ENCODE measurements around the gene TDRD12. TPM values are rescaled to one million over a fixed set of nuclear protein-coding genes. Genes with fewer than 3 reads are reported as not detected.

Gene TDRD12
- total and polyA plus RNA-seq, 2 experiments from 2014 or later: 0.68 to 2.8 TPM

GRCh38 chr19:32858155-32858554 is 138.6 kb downstream of the TDRD12 start (continued):
- TF ChIP-seq ZNF462 (CRISPR knock-in tag; IDR thresholded peaks at IDR 0.05): no peak

GRCh38 chr19:32858559-32858958 is 139.0 kb downstream of the TDRD12 start:
- Histone ChIP-seq H3K9me2 (ENCODE audit: insufficient read depth) (no peaks in the 10 kb centered on the region), H2AFZ (no peak overlapping the region), H3K4me1 (ENCODE audit: insufficient read depth) (no peaks in the 10 kb centered on the region), H3K4me2 (no peak overlapping the region), H3K27me3 (ENCODE audit: insufficient read depth) (no peaks in the 10 kb centered on the region), H3K4me3 (no peak overlapping the region), H3F3A (replicated peaks; ENCODE audit: low read depth) (no peaks in the 10 kb centered on the region), H3K27ac (ENCODE audit: low read depth) (no peak overlapping the region), H3K36me3 (ENCODE audit: insufficient read depth) (no peaks in the 10 kb centered on the region), H3K79me2 (replicated peaks; ENCODE audit: insufficient read depth) (no peaks in the 10 kb centered on the region), H4K20me1 (replicated peaks; ENCODE audit: insufficient read depth) (no peaks in the 10 kb centered on the region)
- DNase-seq (ENCODE audit: low spot score) (no peak), ATAC-seq (no peak)
- Mint-ChIP-seq H3K27me3 (ENCODE audit: insufficient read depth, low read depth, poor library complexity) (peaks cover 1% of the 10 kb centered on the region), H3K36me3 (ENCODE audit: low read depth) (no peaks in the 10 kb centered on the region), H3K27ac (no peak overlapping the region), H3K4me1 (no peaks in the 10 kb centered on the region), H3K4me3 (no peak overlapping the region), H3K9me3 (no peaks in the 10 kb centered on the region; the same call in 2 of the 3 replicates)
- TF ChIP-seq NANOG (IDR thresholded peaks at IDR 0.05; ENCODE audit: borderline replicate concordance) (no peak), CREB1 (CRISPR knock-in tag; IDR thresholded peaks at IDR 0.05; ENCODE audit: low read depth) (no peak), POLR2AphosphoS5 (IDR thresholded peaks at IDR 0.05; ENCODE audit: low read depth) (no peak), EZH2phosphoT487 (IDR thresholded peaks at IDR 0.05; ENCODE audit: unreplicated experiment) (no peak), CTCF (conservative IDR thresholded peaks at IDR 0.05; ENCODE audit: low read depth in 2 of 2) (no peak), STAT1 (IDR thresholded peaks at IDR 0.05; ENCODE audit: unreplicated experiment) (no peak), ZNF331 (CRISPR knock-in tag; IDR thresholded peaks at IDR 0.05; ENCODE audit: low read depth) (no peak), EZH2 (IDR thresholded peaks at IDR 0.05; ENCODE audit: low read depth, unreplicated experiment) (no peak), REST (IDR thresholded peaks at IDR 0.05; ENCODE audit: unreplicated experiment) (no peak)
